Hematopoietic multipotent progenitor cell treated with erythropoietin and hydrocortisone succinate and interleukin-3 and kit ligand, for 17 days (in vitro differentiated cells): Measurements from ENCODE around the gene FBXW4.

Experiments
- DNase-seq: peaks from one replicate; pipeline ENCODE4 v3.0.0-alpha.2; 2015; ENCODE audit warnings: low spot score

Gene FBXW4

GRCh38 chr10:101580486-101581399, 114.2 kb downstream of the FBXW4 start:
- DNase-seq, result no peak

DNA sequence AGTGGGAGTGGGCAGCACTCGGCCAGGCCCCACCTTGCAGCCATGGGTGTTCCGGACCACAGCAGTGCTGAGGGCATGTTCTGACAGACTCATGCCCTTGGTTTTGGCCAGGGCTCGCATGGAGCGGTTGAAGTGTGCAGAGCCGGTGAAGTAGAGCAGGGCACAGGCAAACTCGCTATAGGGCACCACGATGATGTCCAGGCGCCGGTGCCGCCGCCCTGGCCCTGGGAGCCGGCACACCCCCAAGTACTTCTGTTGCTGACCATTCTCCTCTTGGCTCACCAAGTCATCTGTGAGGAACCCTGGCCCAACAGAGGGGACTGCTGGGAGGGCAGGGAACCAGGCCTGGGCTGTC, 115.5 kb downstream of the FBXW4 start:
- DNase-seq, result no peak

DNA sequence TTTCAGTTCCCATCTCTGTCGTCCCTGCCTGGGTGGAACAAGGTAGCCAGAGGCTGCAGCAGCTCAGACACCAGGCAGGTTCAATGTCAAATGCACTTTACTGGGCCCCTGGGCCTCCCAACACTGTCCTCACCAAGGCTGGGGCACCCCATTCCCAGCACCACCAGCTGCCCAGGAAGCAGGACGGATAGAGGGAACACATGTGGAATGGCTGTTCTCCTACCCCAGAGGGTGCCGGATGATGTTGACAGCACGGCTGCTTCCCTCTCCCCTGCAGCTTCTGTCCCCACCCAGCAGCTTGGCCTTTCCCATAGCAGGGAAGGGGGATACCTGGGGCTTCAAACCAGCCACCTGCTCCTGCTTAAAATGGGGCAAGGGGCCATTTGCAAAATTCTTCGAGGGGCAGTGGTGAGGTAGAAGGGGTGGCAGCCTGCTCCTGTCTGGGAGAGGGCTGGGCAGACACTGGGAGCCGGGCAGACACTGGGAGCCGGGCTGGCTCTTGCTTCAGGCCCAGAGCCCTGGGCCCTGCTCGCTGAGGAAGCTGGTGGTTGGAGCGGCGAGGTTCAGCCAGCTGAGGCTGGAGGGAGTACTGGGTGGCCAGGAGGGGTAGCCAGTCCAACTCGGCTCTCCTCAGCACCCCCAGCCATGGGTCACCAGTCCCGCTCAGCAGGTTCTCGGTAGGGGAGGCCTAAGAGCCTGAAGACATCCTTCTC, 116.0 kb downstream of the FBXW4 start:
- DNase-seq, result no peak

GRCh38 chr10:101578192-101578591, 116.8 kb downstream of the FBXW4 start:
- DNase-seq, result no peak

DNA sequence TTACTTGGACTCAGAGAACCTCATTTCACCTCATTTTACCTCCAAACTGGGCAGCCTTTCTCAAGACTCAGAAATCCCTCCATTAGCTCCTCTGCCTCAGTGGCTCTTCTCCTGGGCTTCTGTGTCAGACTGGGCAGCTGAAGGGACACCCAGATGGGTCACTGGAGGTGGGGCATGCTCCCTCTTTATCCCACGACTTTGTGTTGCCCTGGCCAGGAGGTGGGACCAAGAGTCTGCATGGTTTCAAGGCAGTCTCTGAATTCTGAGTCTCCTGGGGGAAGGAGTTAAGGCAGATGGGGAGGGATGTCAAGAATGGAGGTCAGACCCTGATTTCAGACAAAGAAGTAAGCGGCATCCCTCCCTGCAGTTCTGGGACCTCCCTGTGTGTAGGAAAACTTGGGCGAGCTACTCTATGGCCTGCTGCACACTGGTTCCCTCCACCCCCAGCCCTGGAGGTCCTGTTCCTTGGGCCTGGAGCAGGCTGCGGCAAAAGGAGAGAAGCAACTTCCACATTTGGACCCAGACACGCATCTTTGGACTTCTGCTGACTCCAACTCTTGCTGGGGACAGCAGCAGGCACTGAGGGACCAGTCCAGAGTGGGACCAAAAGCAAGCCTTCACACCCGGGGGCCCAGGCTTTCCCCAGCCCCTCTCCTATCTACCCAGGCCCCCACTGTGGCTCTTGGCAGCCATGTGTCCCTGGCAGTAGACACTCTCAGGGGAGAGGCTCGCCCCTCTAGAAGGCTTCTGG, 117.7 kb downstream of the FBXW4 start:
- no peak for DNase-seq

- DNase-seq, result peak; percentile 94
These were observed 118.6 kb downstream of the FBXW4 start for GRCh38 chr10:101576211-101576863.

GRCh38 chr10:101575580-101576210, 119.3 kb downstream of the FBXW4 start:
- DNase-seq, result peak; percentile 93

- peak; percentile 65 for DNase-seq
These were observed 119.9 kb downstream of the FBXW4 start for GRCh38 chr10:101575091-101575490.

- no peak for DNase-seq
These were observed 120.9 kb downstream of the FBXW4 start for GRCh38 chr10:101573885-101574753.

- peak; percentile 63 for DNase-seq
These were observed 122.2 kb downstream of the FBXW4 start for GRCh38 chr10:101572785-101573184.

- peak; percentile 86 for DNase-seq
These were observed 122.8 kb downstream of the FBXW4 start for GRCh38 chr10:101572126-101572525.

DNA sequence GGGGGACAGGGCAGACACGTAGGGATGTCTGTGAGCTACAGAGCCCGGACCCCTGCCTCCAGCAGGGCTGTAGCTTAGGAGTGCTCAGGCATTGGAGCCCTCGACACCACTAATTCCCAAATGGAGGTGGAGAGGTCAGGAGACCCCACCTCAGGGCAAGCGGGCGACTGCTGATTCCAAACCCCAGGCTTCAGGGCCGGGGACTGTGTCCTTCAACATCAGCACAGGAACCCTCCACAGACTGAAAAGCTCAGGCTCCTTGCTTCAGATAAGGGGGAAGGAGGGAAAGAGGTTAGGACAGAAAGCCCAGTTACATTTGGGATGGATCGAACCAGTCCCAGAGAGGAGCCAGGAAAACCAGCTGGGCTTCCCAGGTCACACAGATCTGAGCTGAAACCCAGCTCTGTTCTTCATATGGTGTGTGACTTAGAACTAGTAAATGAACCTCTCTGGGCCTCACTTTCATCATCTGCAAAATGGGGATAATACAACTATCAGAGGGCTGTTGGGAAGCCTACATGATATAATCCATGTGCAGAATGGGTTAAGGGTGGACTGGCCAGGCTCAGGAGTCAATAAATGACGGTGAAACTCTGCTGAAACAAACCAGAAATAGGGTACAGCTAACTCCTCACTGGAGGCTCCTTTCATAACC, 123.6 kb downstream of the FBXW4 start:
- peak; percentile 33 for DNase-seq

- no peak for DNase-seq
These were observed 124.3 kb downstream of the FBXW4 start for GRCh38 chr10:101570428-101571270.

GRCh38 chr10:101569622-101570427, 125.1 kb downstream of the FBXW4 start:
- peak; percentile 92 for DNase-seq

DNA sequence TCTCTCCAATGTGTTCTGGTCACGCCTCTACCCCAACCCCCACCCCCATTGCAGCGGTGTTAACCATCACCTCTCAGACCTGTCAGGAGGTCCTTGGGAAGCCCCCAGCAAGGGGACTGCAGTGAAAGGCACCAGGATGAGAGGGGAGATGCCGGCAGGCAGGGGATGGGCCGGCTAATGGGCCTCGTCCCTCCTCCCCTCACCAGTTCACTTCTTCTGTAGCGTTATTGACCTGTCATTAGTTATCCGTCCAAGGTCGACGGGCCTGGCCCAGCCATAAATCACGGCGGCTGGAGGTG, 125.7 kb downstream of the FBXW4 start:
- no peak for DNase-seq

GRCh38 chr10:101568054-101568745, 126.8 kb downstream of the FBXW4 start:
- no peak for DNase-seq

GRCh38 chr10:101567165-101568006, 127.6 kb downstream of the FBXW4 start:
- no peak for DNase-seq
